Osteocyte (in vitro differentiated cells): Measurements from ENCODE around the gene RAPSN. TPM values are rescaled to one million over a fixed set of nuclear protein-coding genes. Genes with fewer than 3 reads are reported as not detected.

Experiments
- DNase-seq: peaks from one replicate; pipeline ENCODE4 v3.0.0; 2021; ENCODE audit warnings: mixed read lengths; ENCODE audit not compliant: unreplicated experiment; ENCODE audit errors: extremely low spot score
- H3K27ac Mint-ChIP-seq: one replicate; pipeline ENCODE4 v1.8.0; 2021; ENCODE audit warnings: mild to moderate bottlenecking, mixed read lengths; ENCODE audit not compliant: unreplicated experiment
- H3K27me3 Mint-ChIP-seq: one replicate; pipeline ENCODE4 v1.8.0; 2021; ENCODE audit warnings: mixed read lengths; ENCODE audit not compliant: unreplicated experiment
- H3K36me3 Mint-ChIP-seq: one replicate; pipeline ENCODE4 v1.8.0; 2021; ENCODE audit warnings: mixed read lengths; ENCODE audit not compliant: unreplicated experiment
- H3K4me1 Mint-ChIP-seq: one replicate; pipeline ENCODE4 v1.8.0; 2021; ENCODE audit warnings: mixed read lengths; ENCODE audit not compliant: unreplicated experiment
- H3K4me3 Mint-ChIP-seq: one replicate; pipeline ENCODE4 v1.8.0; 2021; ENCODE audit warnings: mild to moderate bottlenecking, moderate library complexity, mixed read lengths; ENCODE audit not compliant: unreplicated experiment
- H3K9me3 Mint-ChIP-seq: one replicate; pipeline ENCODE4 v1.8.0; 2021; ENCODE audit warnings: mixed read lengths; ENCODE audit not compliant: unreplicated experiment
- total RNA-seq: library from RNA; stranded (reverse); gene quantifications from 2 replicates; pipeline ENCODE4 v1.2.1, GENCODE V29; 2021
- TF ChIP-seq, protein P1 (sequence below): fragments of 200-600 bp; sonication (generic); IDR thresholded peaks from 2 replicates; pipeline ENCODE4 v1.5.0; 2021; ENCODE audit warnings: antibody characterized with exemption, mild to moderate bottlenecking, moderate library complexity

RAPSN gene
- total RNA-seq, 1 donor from 2014 or later, result 0.24 TPM

DNA sequence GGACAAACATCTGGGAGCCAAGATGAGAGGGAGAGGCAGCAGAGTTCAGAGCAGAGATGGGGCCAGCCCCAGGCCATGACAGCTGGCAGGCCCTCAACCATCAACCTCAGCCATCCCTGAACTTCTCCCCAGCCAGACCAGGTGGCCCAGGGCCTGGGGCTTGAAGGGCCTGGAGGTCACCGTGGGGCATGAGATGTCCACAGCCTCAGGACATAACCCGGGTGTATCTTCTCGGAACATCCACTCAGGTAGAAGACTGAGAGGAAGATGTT lies 53.0 kb downstream of the RAPSN start:
- DNase-seq, result no peak
- peaks cover 11% of the 10 kb centered on the region for H3K4me1 Mint-ChIP-seq
- TF ChIP-seq, protein P1, sequence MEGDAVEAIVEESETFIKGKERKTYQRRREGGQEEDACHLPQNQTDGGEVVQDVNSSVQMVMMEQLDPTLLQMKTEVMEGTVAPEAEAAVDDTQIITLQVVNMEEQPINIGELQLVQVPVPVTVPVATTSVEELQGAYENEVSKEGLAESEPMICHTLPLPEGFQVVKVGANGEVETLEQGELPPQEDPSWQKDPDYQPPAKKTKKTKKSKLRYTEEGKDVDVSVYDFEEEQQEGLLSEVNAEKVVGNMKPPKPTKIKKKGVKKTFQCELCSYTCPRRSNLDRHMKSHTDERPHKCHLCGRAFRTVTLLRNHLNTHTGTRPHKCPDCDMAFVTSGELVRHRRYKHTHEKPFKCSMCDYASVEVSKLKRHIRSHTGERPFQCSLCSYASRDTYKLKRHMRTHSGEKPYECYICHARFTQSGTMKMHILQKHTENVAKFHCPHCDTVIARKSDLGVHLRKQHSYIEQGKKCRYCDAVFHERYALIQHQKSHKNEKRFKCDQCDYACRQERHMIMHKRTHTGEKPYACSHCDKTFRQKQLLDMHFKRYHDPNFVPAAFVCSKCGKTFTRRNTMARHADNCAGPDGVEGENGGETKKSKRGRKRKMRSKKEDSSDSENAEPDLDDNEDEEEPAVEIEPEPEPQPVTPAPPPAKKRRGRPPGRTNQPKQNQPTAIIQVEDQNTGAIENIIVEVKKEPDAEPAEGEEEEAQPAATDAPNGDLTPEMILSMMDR, result no peak
- no peaks in the 10 kb centered on the region for H3K36me3 Mint-ChIP-seq
- no peaks in the 10 kb centered on the region for H3K27me3 Mint-ChIP-seq
- no peak overlapping the region for H3K4me3 Mint-ChIP-seq
- no peaks in the 10 kb centered on the region for H3K9me3 Mint-ChIP-seq
- H3K27ac Mint-ChIP-seq, result no peak overlapping the region

DNA sequence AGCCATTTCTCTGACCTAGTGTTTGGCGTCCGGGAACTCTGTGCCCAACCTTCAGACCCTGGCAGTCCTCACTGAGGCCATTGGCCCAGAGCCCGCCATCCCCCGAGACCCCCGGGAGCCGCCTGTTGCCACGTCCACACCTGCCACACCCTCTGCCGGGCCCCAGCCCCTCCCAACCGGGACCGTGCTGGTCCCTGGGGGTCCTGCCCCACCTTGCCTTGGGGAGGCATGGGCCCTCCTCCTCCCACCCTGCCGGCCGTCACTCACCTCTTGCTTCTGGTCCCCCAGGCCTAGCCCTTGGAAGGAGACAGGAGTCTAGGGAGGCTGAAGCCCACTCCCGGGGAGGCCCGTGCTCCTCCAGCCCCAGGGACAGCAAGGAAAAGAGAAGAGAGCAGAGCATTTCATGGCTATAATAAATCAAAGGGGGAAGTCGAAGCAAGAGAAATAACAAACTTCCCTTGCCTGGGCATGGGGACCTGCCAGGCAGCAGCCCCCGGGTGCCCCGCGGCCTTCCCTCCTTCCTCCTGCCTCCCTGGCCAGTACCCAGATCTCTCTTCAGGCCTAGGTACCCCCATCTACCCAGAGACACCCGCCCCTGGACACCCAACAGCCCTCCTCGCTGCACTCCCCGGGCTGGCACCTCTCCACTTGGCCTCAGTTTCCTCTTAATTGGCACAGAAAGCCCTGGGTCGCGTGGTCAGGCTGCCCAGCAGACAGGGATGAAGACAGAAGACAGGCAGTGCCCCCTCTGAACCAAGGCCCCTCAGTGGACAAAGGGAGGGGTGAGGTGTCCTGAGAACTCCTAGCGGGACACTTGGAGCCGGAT lies 53.5 kb downstream of the RAPSN start:
- Mint-ChIP-seq H3K36me3 (no peaks in the 10 kb centered on the region), H3K27ac (no peak overlapping the region), H3K4me1 (peaks cover 8% of the 10 kb centered on the region), H3K4me3 (no peak overlapping the region), H3K9me3 (no peaks in the 10 kb centered on the region), H3K27me3 (no peaks in the 10 kb centered on the region)
- no peak for DNase-seq
- TF ChIP-seq, protein P1, result no peak

DNA sequence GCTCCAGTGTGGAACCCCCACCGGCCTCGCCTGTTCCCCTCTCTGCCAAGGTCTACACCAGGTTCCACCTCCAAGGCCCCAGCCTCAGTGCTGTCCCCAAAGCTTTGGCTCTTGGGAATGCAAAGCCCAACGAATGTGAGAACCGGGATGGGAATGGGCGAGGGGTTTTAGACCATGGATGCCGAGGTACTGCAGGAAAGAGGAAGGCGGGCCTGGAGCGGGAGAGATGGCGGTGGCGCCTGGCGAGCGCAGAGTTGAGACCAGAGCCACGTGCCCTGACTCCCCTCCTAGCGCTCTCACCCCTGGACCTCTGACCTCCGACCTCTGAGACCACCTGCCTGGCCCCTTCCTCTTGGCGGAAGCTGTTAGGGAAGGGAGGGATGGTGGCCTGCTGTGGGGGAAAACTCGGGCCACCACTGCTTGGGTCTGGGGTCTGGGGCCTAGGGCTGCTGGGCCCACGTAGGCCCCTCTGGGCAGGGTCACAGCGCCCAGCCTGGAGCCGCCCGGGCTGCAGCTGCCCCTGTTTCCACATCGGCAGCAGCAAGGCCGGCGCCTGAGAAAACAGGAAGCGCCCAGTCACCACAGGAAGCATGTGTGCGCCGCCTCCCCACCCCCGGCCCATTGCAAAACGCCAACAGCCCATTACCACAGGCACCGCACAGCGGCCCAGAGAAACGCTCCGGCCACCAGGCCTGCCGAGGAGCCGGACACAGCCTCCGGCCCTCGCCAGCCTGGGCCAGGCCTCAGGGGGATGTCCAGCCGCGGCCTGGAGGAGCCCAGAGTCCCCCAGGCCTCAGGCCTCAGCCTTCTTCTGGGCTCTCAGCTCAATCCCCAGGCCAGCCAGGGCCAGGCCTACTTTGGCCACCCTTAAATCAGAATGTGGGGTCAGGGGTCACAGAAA lies 54.4 kb downstream of the RAPSN start:
- Mint-ChIP-seq H3K4me1 (peaks cover 4% of the 10 kb centered on the region), H3K27me3 (no peaks in the 10 kb centered on the region), H3K9me3 (no peaks in the 10 kb centered on the region), H3K27ac (no peak overlapping the region), H3K4me3 (no peak overlapping the region), H3K36me3 (no peaks in the 10 kb centered on the region)
- DNase-seq, result no peak
- TF ChIP-seq, protein P1, result no peak

DNA sequence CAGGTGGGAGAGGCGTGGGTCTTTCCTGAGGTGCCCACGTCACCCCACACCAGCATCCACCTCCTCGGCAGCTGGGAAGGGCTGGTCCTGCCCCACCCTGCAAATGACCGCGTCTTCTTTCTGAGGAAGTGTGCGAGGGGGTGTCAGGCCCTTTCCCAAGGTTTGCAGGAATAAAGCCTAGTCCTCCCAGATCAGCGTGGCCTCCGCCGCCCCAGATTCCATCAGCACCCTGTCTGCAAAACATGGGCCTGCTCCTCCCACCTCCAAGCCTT lies 55.0 kb downstream of the RAPSN start:
- H3K4me1 Mint-ChIP-seq, result peaks cover 2% of the 10 kb centered on the region
- H3K36me3 Mint-ChIP-seq, result no peaks in the 10 kb centered on the region
- no peak overlapping the region for H3K27ac Mint-ChIP-seq
- DNase-seq, result no peak
- no peaks in the 10 kb centered on the region for H3K27me3 Mint-ChIP-seq
- H3K4me3 Mint-ChIP-seq, result no peak overlapping the region
- TF ChIP-seq, protein P1, result no peak
- no peaks in the 10 kb centered on the region for H3K9me3 Mint-ChIP-seq
